ENCODE results near the gene FGF11. TPM values are rescaled to one million over a fixed set of nuclear protein-coding genes. Genes with fewer than 3 reads are reported as not detected.

The FGF11 gene
- polyA plus RNA-seq, 1 of the 3 experiments (the other 2 are of a cell fraction): 1.9 TPM

DNA sequence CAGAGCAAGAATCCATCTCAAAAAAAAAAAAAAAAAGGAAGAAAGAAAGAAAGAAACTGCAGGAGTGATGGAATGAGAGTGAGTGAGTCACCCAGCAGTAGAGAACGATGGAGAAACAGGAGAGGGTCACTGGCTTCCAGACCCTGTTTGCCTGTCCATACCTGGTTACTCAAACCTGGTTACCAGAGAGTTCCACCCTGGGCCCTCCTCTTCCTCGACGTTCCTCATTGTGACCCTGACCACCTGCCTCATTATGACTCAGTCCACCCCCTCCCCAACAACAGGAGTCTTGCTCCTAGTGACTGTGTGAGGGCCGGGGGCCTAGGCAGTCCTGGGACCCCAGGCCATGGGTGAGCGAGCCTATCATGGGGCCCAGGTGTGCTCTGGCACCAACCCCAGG, 10.8 kb upstream of the FGF11 start, which contains the start of gene SPEM3 (continued):
- no peak for TF ChIP-seq RAD21 (IDR thresholded peaks at IDR 0.05; ENCODE audit: low read length)
- TF ChIP-seq RXRA (IDR thresholded peaks at IDR 0.05; ENCODE audit: borderline replicate concordance, low read depth): no peak

- Histone ChIP-seq H3F3A (replicated peaks; ENCODE audit: insufficient read depth) (peaks cover 6% of the 10 kb centered on the region), H3K27ac (ENCODE audit: low read depth in 2 of 2, low read length in 1 of 2) (no peak overlapping the region), H3K79me2 (ENCODE audit: insufficient read depth) (no peaks in the 10 kb centered on the region), H3K4me2 (no peak overlapping the region), H3K27me3 (ENCODE audit: insufficient read depth) (no peaks in the 10 kb centered on the region), H3K36me3 (replicated peaks in 1 of 2; ENCODE audit: control insufficient read depth in 1 of 2, insufficient read depth in 2 of 2, low read length in 1 of 2) (no peaks in the 10 kb centered on the region), H2AFZ (ENCODE audit: low read depth) (no peak overlapping the region), H3K9ac (no peak overlapping the region), H4K20me1 (ENCODE audit: insufficient read depth) (no peaks in the 10 kb centered on the region), H3K9me2 (no peaks in the 10 kb centered on the region), H3K4me1 (ENCODE audit: control insufficient read depth in 1 of 2, insufficient read depth in 2 of 2, low read depth in 1 of 2, low read length in 1 of 2) (no peaks in the 10 kb centered on the region), H3K9me3 (no peaks in the 10 kb centered on the region), H3K4me3 (ENCODE audit: low read depth in 2 of 2, low read length in 1 of 2) (no peak overlapping the region)
- TF ChIP-seq MAX (IDR thresholded peaks at IDR 0.05; ENCODE audit: low read depth): no peak
- CTCF ChIA-PET: interaction anchor here (0.6 to 0.8 kb wide), 2 partner anchors 61 to 77 kb away, joined by 3 read pairs; partner anchors contain the start of gene KCTD11
- WGBS (ENCODE audit: low lambda C conversion rate): 78% methylated on average over 9 of the region's 10 CpGs
- DNase-seq: no peak
- POLR2A ChIA-PET: no interaction called here
These were observed 9.6 kb upstream of the FGF11 start for GRCh38 chr17:7429722-7430121.

- ChIA-PET CTCF (interaction anchor here (1.1 kb wide), 1 partner anchor 75 kb away, joined by 3 read pairs; no protein-coding TSS in a partner anchor), POLR2A (no interaction called here)
- Histone ChIP-seq H3K4me2 (no peak overlapping the region), H3K4me3 (ENCODE audit: low read depth in 2 of 2, low read length in 1 of 2) (no peak overlapping the region), H2AFZ (ENCODE audit: low read depth) (no peak overlapping the region), H3K9ac (no peak overlapping the region), H3K27ac (ENCODE audit: low read depth in 2 of 2, low read length in 1 of 2) (no peak overlapping the region), H3F3A (replicated peaks; ENCODE audit: insufficient read depth) (peaks cover 6% of the 10 kb centered on the region), H3K4me1 (ENCODE audit: control insufficient read depth in 1 of 2, insufficient read depth in 2 of 2, low read depth in 1 of 2, low read length in 1 of 2) (peaks cover 0 to 4% of the 10 kb centered on the region in 2 experiments; a peak in 1 of 4 replicates), H3K36me3 (replicated peaks in 1 of 2; ENCODE audit: control insufficient read depth in 1 of 2, insufficient read depth in 2 of 2, low read length in 1 of 2) (no peaks in the 10 kb centered on the region), H4K20me1 (ENCODE audit: insufficient read depth) (no peaks in the 10 kb centered on the region), H3K9me3 (no peaks in the 10 kb centered on the region), H3K27me3 (ENCODE audit: insufficient read depth) (no peaks in the 10 kb centered on the region), H3K9me2 (no peaks in the 10 kb centered on the region), H3K79me2 (ENCODE audit: insufficient read depth) (peaks cover 3% of the 10 kb centered on the region; the same call in 1 of the 2 replicates)
- TF ChIP-seq PBX3 (IDR thresholded peaks at IDR 0.05) (no peak), CTCF (IDR thresholded peaks at IDR 0.05) (no peak), EP300 (IDR thresholded peaks at IDR 0.05; ENCODE audit: borderline replicate concordance in 1 of 2, low read depth in 1 of 2, low read length in 1 of 2) (no peak), SMC3 (IDR thresholded peaks at IDR 0.05; ENCODE audit: low read depth, low read length) (no peak), IRF3 (IDR thresholded peaks at IDR 0.05; ENCODE audit: low read depth, low read length) (no peak), GATA2 (CRISPR knock-in tag; IDR thresholded peaks at IDR 0.05) (no peak), TEAD4 (IDR thresholded peaks at IDR 0.05; ENCODE audit: borderline replicate concordance, insufficient read depth) (no peak), YY1 (IDR thresholded peaks at IDR 0.05; ENCODE audit: low read depth) (no peak), TAF1 (IDR thresholded peaks at IDR 0.05; ENCODE audit: borderline replicate concordance, low read depth, low read length) (no peak), FOXJ3 (CRISPR knock-in tag; IDR thresholded peaks at IDR 0.05) (no peak), FOXM1 (IDR thresholded peaks at IDR 0.05; ENCODE audit: low read depth) (no peak), ELF1 (IDR thresholded peaks at IDR 0.05) (no peak), JUND (IDR thresholded peaks at IDR 0.05) (no peak), ZBTB33 (IDR thresholded peaks at IDR 0.05; ENCODE audit: borderline replicate concordance, low read depth) (no peak), POLR2AphosphoS5 (IDR thresholded peaks at IDR 0.05; ENCODE audit: low read depth, low read length) (no peak), RCOR1 (IDR thresholded peaks at IDR 0.05; ENCODE audit: low read length) (no peak), RXRA (IDR thresholded peaks at IDR 0.05; ENCODE audit: borderline replicate concordance, low read depth) (no peak), TCF12 (IDR thresholded peaks at IDR 0.05) (no peak), CHD2 (IDR thresholded peaks at IDR 0.05; ENCODE audit: low read length, partially characterized antibody) (no peak), MEF2A (IDR thresholded peaks at IDR 0.05; ENCODE audit: borderline replicate concordance, low read depth) (no peak)
- 60% methylated on average over 1 of the region's 1 CpG for WGBS (ENCODE audit: low lambda C conversion rate)
- no peak for DNase-seq
These were observed 8.1 kb upstream of the FGF11 start for GRCh38 chr17:7431231-7431630.

Data from SK-N-SH (cell line).